GM12878 (cell line): ENCODE data around the gene NRXN3. TPM values are rescaled to one million over a fixed set of nuclear protein-coding genes. Genes with fewer than 3 reads are reported as not detected.

Experiments used
- ATAC-seq: fragments of 200-7000 bp; cut with Tn5 transposase; 3 replicates; pipeline ENCODE4 v1.9.1; 2020; ENCODE audit warnings: mild to moderate bottlenecking, moderate library complexity
- BruUV-seq: library from RNA; stranded (reverse); fragments of 400-500 nt; replicated peaks from 2 replicates; lab custom pipeline; 2021; lab: Mats Ljungman, UMichigan
- CTCF ChIA-PET: fragments of 300-600 bp; sonication (Branson Sonifier 250); formaldehyde crosslinking; extraction: SDS; loops from one replicate; lab custom pipeline; 2021; ENCODE audit warnings: inconsistent platforms; lab: Yijun Ruan, JAX
- POLR2A ChIA-PET: fragments of 350-600 bp; formaldehyde crosslinking; extraction: SDS; loops from one replicate; lab custom pipeline; 2021; ENCODE audit warnings: inconsistent platforms; lab: Charles Lee
- RAD21 ChIA-PET: fragments of 300-600 bp; sonication (Branson Sonifier 250); formaldehyde crosslinking; loops from one replicate; lab custom pipeline; 2023; ENCODE audit warnings: antibody characterized with exemption; ENCODE audit not compliant: unreplicated experiment; lab: Charles Lee
- SMC1A ChIA-PET: fragments of 300-600 bp; sonication (Branson Sonifier 250); formaldehyde crosslinking; loops from one replicate; lab custom pipeline; 2023; ENCODE audit not compliant: unreplicated experiment, uncharacterized antibody; lab: Charles Lee
- DNase-seq: peaks from one replicate; pipeline ENCODE4 v3.0.0-alpha.2; 2011; ENCODE audit warnings: low read depth, low spot score
- FAIRE-seq: peaks from 3 replicates; lab custom pipeline; 2011; peaks lifted over from hg19 to GRCh38; lab: Jason Lieb, UNC
- H2AFZ ChIP-seq: 2 replicates; pipeline ENCODE4 v1.6.0; 2011; ENCODE audit warnings: low read depth, low read length, control low read depth; ENCODE audit not compliant: control insufficient read depth
- H3K27ac ChIP-seq: 2 replicates; pipeline ENCODE4 v1.5.1; 2011; ENCODE audit warnings: control low read depth; ENCODE audit not compliant: control insufficient read depth, insufficient read depth
- H3K27me3 ChIP-seq, 2 experiments: replicated peaks in 1 of 2; 2 replicates each; pipeline versions ENCODE4 v1.6.0 to v1.6.1; 2011; ENCODE audit warnings: low read length in 1 of 2; ENCODE audit not compliant: control insufficient read depth in 2 of 2, insufficient read depth in 2 of 2
- H3K36me3 ChIP-seq, 2 experiments: 2 replicates each; pipeline ENCODE4 v1.5.1; 2011; ENCODE audit warnings: low read length in 1 of 2; ENCODE audit not compliant: control insufficient read depth in 2 of 2, insufficient read depth in 2 of 2
- H3K4me1 ChIP-seq: 2 replicates; pipeline ENCODE4 v1.6.1; 2011; ENCODE audit warnings: mild to moderate bottlenecking, low read length, moderate library complexity, mixed read lengths; ENCODE audit not compliant: control insufficient read depth, insufficient read depth
- H3K4me2 ChIP-seq: 2 replicates; pipeline ENCODE4 v1.6.0; 2011; ENCODE audit warnings: control low read depth; ENCODE audit not compliant: control insufficient read depth, insufficient read depth
- H3K4me3 ChIP-seq: fragments of 200-600 bp; sonication (generic); 2 replicates; pipeline ENCODE4 v1.5.1; 2016
- H3K79me2 ChIP-seq: 2 replicates; pipeline ENCODE4 v1.6.0; 2011; ENCODE audit warnings: low read length; ENCODE audit not compliant: control insufficient read depth, insufficient read depth
- H3K9ac ChIP-seq: 2 replicates; pipeline ENCODE4 v1.8.0; 2011; ENCODE audit warnings: low read length, control low read depth, mixed read lengths; ENCODE audit not compliant: control insufficient read depth, insufficient read depth
- H3K9me3 ChIP-seq: replicated peaks from 3 replicates; pipeline ENCODE4 v1.5.1; 2011; ENCODE audit warnings: mild to moderate bottlenecking, low read length; ENCODE audit not compliant: control insufficient read depth, insufficient read depth
- H4K20me1 ChIP-seq: 2 replicates; pipeline ENCODE4 v1.6.0; 2011; ENCODE audit not compliant: control insufficient read depth, insufficient read depth
- CREB1 ChIP-seq: IDR thresholded peaks from 2 replicates; pipeline ENCODE4 v1.6.1; 2012; ENCODE audit warnings: low read depth, mild to moderate bottlenecking, inconsistent platforms
- SRF ChIP-seq, 2 experiments: IDR thresholded peaks; 2 replicates each; pipeline ENCODE4 v1.6.1; 2011; ENCODE audit warnings: low read depth in 2 of 2, low read length in 2 of 2, mild to moderate bottlenecking in 1 of 2, moderate library complexity in 1 of 2
- ZNF24 ChIP-seq: fragments of 450-650 bp; IDR thresholded peaks from 2 replicates; pipeline ENCODE4 v1.6.1; 2017; ENCODE audit warnings: antibody characterized with exemption, mild to moderate bottlenecking
- WGBS: methylation state at CpG from one replicate; pipeline ENCODE4 v1.1.6; 2016; ENCODE audit warnings: low lambda C conversion rate; ENCODE audit not compliant: insufficient replicate concordance, insufficient coverage; ENCODE audit errors: missing lambda C conversion rate; 5-methylcytosine and 5-hydroxymethylcytosine counted together
- in situ Hi-C: fragments of 300-500 bp; cut with MboI; formaldehyde crosslinking; loops from 9 replicates; pipeline ENCODE4 v1.14.3; 2018; ENCODE audit warnings: mixed read lengths
- intact Hi-C: fragments of 100-400 bp; cut with micrococcal nuclease; formaldehyde crosslinking; loops from one replicate; pipeline ENCODE4 v1.14.2; 2022; ENCODE audit not compliant: unreplicated experiment
- polyA plus RNA-seq, 11 experiments: library from polyadenylated mRNA; depleted of rRNA in 4 of 11; unstranded in 6 of 11; stranded (reverse) in 5 of 11; fragments of >200 nt; fragmentation: Nextera tagmentation in 4 of 11; fragmentation: Illumina TruSeq in 1 of 11; extraction: Ambion mirVana in 4 of 11; extraction: Trizol in 1 of 11; gene quantifications; 1 replicate in 1 of 11; 2 replicates in 10 of 11; pipeline versions ENCODE4 v1.2.1 to v1.2.3, GENCODE V29; 2011 to 2016; ENCODE audit warnings: inconsistent platforms in 2 of 11, missing spikeins in 2 of 11, low read depth in 1 of 11
- total RNA-seq, 4 experiments: library from RNA; depleted of rRNA in 3 of 4; stranded (reverse); fragments of >200 nt in 3 of 4; fragmentation: Illumina TruSeq in 1 of 4; extraction: Trizol in 1 of 4; gene quantifications; 2 replicates each; pipeline versions ENCODE4 v1.2.1 to v1.2.3, GENCODE V29; 2013 to 2021
- TF ChIP-seq, protein P1 (sequence below): fragments of 450-650 bp; IDR thresholded peaks from 2 replicates; pipeline ENCODE4 v1.6.1; 2017; ENCODE audit warnings: mild to moderate bottlenecking, moderate library complexity
- TF ChIP-seq, protein P2 (sequence below): fragments of 450-650 bp; formaldehyde crosslinking; IDR thresholded peaks from 2 replicates; pipeline ENCODE4 v1.5.0; 2022; ENCODE audit warnings: mild to moderate bottlenecking, missing genetic modification characterization

The NRXN3 gene
- total and polyA plus RNA-seq, 10 of the 15 experiments (the other 5 are each of a cell fraction or from before 2014, with no cell fraction given) = 0.52 to 3.3 (median 1.4) TPM

DNA sequence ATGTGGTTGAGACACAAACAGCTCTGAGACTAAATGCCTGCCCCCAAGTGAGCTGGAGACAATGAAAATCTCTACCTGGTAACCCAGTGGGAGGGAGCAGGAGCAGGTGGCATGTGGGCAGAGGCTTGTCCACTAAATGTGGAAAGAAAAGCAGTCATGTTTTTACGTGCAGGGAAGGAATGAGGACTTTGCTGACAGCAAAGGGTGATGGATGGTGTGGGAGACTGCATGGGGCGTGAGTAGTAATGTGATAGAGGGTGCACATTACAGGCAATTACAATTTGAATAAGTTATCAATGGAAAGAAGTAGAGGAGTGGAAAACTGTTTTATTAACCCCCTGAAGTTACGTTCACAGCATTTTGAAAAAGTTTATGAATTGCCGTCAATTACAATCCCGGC is 176.6 kb downstream of the NRXN3 start:
- DNase-seq (no peak), FAIRE-seq (no peak), ATAC-seq (no peak)
- H3K9ac ChIP-seq = no peak overlapping the region
- H3K27me3 ChIP-seq = no peaks in the 10 kb centered on the region
- intact Hi-C loops (no loop called here), in situ Hi-C loops (no loop called here)
- H3K4me2 ChIP-seq = no peak overlapping the region
- CTCF ChIA-PET = no interaction called here
- no peaks in the 10 kb centered on the region for H3K9me3 ChIP-seq
- H2AFZ ChIP-seq = no peak overlapping the region
- BruUV-seq = no TSS peak
- no peaks in the 10 kb centered on the region for H3K36me3 ChIP-seq
- no peaks in the 10 kb centered on the region for H3K4me1 ChIP-seq
- H3K4me3 ChIP-seq = no peak overlapping the region
- H4K20me1 ChIP-seq = no peaks in the 10 kb centered on the region
- H3K79me2 ChIP-seq = no peaks in the 10 kb centered on the region
- no peak overlapping the region for H3K27ac ChIP-seq
- RAD21 ChIA-PET = no interaction called here
- TF ChIP-seq ZNF24 (no peak), SRF (IDR thresholded peaks at IDR 0.05; ENCODE audit: low read depth in 2 of 2, low read length in 2 of 2) (no peak), CREB1 (no peak)
- TF ChIP-seq, protein P1, sequence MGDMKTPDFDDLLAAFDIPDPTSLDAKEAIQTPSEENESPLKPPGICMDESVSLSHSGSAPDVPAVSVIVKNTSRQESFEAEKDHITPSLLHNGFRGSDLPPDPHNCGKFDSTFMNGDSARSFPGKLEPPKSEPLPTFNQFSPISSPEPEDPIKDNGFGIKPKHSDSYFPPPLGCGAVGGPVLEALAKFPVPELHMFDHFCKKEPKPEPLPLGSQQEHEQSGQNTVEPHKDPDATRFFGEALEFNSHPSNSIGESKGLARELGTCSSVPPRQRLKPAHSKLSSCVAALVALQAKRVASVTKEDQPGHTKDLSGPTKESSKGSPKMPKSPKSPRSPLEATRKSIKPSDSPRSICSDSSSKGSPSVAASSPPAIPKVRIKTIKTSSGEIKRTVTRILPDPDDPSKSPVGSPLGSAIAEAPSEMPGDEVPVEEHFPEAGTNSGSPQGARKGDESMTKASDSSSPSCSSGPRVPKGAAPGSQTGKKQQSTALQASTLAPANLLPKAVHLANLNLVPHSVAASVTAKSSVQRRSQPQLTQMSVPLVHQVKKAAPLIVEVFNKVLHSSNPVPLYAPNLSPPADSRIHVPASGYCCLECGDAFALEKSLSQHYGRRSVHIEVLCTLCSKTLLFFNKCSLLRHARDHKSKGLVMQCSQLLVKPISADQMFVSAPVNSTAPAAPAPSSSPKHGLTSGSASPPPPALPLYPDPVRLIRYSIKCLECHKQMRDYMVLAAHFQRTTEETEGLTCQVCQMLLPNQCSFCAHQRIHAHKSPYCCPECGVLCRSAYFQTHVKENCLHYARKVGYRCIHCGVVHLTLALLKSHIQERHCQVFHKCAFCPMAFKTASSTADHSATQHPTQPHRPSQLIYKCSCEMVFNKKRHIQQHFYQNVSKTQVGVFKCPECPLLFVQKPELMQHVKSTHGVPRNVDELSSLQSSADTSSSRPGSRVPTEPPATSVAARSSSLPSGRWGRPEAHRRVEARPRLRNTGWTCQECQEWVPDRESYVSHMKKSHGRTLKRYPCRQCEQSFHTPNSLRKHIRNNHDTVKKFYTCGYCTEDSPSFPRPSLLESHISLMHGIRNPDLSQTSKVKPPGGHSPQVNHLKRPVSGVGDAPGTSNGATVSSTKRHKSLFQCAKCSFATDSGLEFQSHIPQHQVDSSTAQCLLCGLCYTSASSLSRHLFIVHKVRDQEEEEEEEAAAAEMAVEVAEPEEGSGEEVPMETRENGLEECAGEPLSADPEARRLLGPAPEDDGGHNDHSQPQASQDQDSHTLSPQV = no peak
- TF ChIP-seq, protein P2, sequence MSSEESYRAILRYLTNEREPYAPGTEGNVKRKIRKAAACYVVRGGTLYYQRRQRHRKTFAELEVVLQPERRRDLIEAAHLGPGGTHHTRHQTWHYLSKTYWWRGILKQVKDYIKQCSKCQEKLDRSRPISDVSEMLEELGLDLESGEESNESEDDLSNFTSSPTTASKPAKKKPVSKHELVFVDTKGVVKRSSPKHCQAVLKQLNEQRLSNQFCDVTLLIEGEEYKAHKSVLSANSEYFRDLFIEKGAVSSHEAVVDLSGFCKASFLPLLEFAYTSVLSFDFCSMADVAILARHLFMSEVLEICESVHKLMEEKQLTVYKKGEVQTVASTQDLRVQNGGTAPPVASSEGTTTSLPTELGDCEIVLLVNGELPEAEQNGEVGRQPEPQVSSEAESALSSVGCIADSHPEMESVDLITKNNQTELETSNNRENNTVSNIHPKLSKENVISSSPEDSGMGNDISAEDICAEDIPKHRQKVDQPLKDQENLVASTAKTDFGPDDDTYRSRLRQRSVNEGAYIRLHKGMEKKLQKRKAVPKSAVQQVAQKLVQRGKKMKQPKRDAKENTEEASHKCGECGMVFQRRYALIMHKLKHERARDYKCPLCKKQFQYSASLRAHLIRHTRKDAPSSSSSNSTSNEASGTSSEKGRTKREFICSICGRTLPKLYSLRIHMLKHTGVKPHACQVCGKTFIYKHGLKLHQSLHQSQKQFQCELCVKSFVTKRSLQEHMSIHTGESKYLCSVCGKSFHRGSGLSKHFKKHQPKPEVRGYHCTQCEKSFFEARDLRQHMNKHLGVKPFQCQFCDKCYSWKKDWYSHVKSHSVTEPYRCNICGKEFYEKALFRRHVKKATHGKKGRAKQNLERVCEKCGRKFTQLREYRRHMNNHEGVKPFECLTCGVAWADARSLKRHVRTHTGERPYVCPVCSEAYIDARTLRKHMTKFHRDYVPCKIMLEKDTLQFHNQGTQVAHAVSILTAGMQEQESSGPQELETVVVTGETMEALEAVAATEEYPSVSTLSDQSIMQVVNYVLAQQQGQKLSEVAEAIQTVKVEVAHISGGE = no peak
- 47% methylated on average over 5 of the region's 5 CpGs for WGBS
- SMC1A ChIA-PET = no interaction called here
- POLR2A ChIA-PET = no interaction called here
